PFSK-1 (cell line): ENCODE data around the gene CCR5AS.

Experiments used
- FOXP2 ChIP-seq: optimal IDR thresholded peaks from 2 replicates; pipeline ENCODE3; 2011; ENCODE audit warnings: borderline replicate concordance, control low read depth, inconsistent platforms; ENCODE audit not compliant: insufficient read depth; ENCODE audit errors: extremely low read length, extremely low read depth
- POLR2AphosphoS5 ChIP-seq: IDR thresholded peaks from 2 replicates; pipeline ENCODE4 v1.6.1; 2012; ENCODE audit warnings: low read depth, mild to moderate bottlenecking, control low read depth, low read length, moderate library complexity
- REST ChIP-seq, 2 experiments: IDR thresholded peaks; 2 replicates each; pipeline versions ENCODE4 v1.6.1 to v1.8.0; 2011 to 2012; ENCODE audit warnings: low read depth in 2 of 2, low read length in 2 of 2, control low read depth in 1 of 2, inconsistent platforms in 1 of 2, mild to moderate bottlenecking in 1 of 2, moderate library complexity in 1 of 2; ENCODE audit not compliant: insufficient read depth in 1 of 2
- SIN3A ChIP-seq: IDR thresholded peaks from 2 replicates; pipeline ENCODE4 v1.6.1; 2012; ENCODE audit warnings: mild to moderate bottlenecking, low read length, moderate library complexity, borderline replicate concordance; ENCODE audit not compliant: insufficient read depth
- TAF1 ChIP-seq: IDR thresholded peaks from 2 replicates; pipeline ENCODE4 v1.6.1; 2012; ENCODE audit warnings: low read length, control low read depth, borderline replicate concordance; ENCODE audit not compliant: insufficient read depth

CCR5AS gene

GRCh38 chr3:46380471-46381221 is 26.2 kb downstream of the CCR5AS start:
- TF ChIP-seq SIN3A (no peak), FOXP2 (no peak), TAF1 (no peak), REST (IDR thresholded peaks at IDR 0.05; ENCODE audit: insufficient read depth in 1 of 2, low read depth in 2 of 2, low read length in 2 of 2) (no peak), POLR2AphosphoS5 (no peak)

GRCh38 chr3:46378426-46378942 is 28.4 kb downstream of the CCR5AS start:
- TF ChIP-seq FOXP2 (no peak), POLR2AphosphoS5 (no peak), SIN3A (no peak), TAF1 (no peak), REST (IDR thresholded peaks at IDR 0.05; ENCODE audit: insufficient read depth in 1 of 2, low read depth in 2 of 2, low read length in 2 of 2) (no peak)

- no peak for TF ChIP-seq FOXP2
- TF ChIP-seq POLR2AphosphoS5 = no peak
- TF ChIP-seq REST (IDR thresholded peaks at IDR 0.05; ENCODE audit: insufficient read depth in 1 of 2, low read depth in 2 of 2, low read length in 2 of 2) = no peak
- TF ChIP-seq TAF1 = no peak
- no peak for TF ChIP-seq SIN3A
Measured at GRCh38 chr3:46375814-46376213, 31.1 kb downstream of the CCR5AS start.

- no peak for TF ChIP-seq FOXP2
Measured at GRCh38 chr3:46375218-46375617, 31.6 kb downstream of the CCR5AS start.

GRCh38 chr3:46374755-46375154 is 32.1 kb downstream of the CCR5AS start:
- TF ChIP-seq FOXP2 = no peak
- no peak for TF ChIP-seq TAF1
- TF ChIP-seq REST (IDR thresholded peaks at IDR 0.05; ENCODE audit: insufficient read depth in 1 of 2, low read depth in 2 of 2, low read length in 2 of 2) = no peak
- TF ChIP-seq SIN3A = no peak
- TF ChIP-seq POLR2AphosphoS5 = no peak
